ENCODE measurements around the gene BAIAP2. TPM values are rescaled to one million over a fixed set of nuclear protein-coding genes. Genes with fewer than 3 reads are reported as not detected.

BAIAP2 gene
- total RNA-seq, 6 donors from 2014 or later: 90.7 to 231 (median 123) TPM

GRCh38 chr17:81163703-81164370, 128.9 kb downstream of the BAIAP2 start:
- TF ChIP-seq CTCF (IDR thresholded peaks at IDR 0.05): no peak
- TF ChIP-seq POLR2AphosphoS5 (IDR thresholded peaks at IDR 0.05): no peak
- no peak for TF ChIP-seq EP300 (IDR thresholded peaks at IDR 0.05)
- no peak for TF ChIP-seq POLR2A (IDR thresholded peaks at IDR 0.05)
- peaks cover 16 to 30% (median 25%) of the 10 kb centered on the region in 4 donors for H3K4me1 ChIP-seq
- no peaks in the 10 kb centered on the region for H3K9me3 ChIP-seq
- no peak overlapping the region for H3K27ac ChIP-seq
- H3K27me3 ChIP-seq: peaks cover 1 to 7% (median 5%) of the 10 kb centered on the region in 4 donors
- no peaks in the 10 kb centered on the region for H3K36me3 ChIP-seq
- DNase-seq (peak in 1 of 2 donors; percentile 75), ATAC-seq (ENCODE audit: low FRiP score in 2 of 2) (no peak)
- WGBS, 2 donors: 88 to 91% methylated on average over 5 to 14 of the region's 15 CpGs
- H3K4me3 ChIP-seq: no peak overlapping the region

DNA sequence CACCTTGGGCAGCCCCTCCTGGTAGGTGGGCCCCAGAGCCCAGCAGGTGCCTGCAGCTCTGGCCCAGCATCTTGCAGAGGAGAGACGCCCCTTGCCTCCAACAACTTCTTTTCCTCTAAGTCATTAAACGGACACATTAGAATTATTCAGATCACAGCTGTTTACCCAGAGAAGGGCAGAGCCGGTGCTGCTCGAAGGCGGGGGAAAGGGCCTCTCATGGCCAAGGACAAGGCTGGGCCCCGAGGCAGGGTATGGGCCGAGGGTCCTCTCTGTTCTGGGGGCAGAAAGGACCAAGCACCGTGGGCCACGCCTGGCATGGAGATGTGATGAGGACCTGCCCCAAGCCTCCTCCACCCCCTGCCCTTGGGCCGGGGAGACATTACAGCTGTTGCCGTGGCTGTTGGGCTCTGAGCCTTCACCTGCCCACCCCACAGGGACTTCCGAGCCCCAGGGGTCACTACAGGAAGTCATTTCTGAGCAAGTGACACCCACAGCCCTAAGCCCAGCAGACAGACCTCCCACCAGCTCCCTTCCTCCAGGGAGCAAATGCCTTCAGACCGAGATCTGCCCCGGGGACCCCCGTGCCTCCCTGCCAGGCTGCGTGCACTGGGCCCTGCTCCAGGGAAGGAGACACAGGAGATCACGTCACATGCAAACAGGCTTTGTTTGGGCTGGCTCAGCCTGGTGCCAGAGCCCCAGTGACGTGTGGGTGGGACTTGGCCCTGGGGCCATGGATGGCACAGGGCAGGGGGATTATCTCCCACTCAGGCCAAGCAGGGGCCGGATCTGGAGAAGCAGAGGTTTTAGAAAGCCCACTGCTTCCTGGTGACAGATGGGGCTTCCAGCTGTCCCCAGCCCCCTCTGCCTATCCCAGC, 129.7 kb downstream of the BAIAP2 start:
- Histone ChIP-seq H3K36me3 (no peaks in the 10 kb centered on the region), H3K27ac (no peak overlapping the region), H3K4me3 (no peak overlapping the region), H3K9me3 (no peaks in the 10 kb centered on the region), H3K27me3 (peaks cover 1 to 7% (median 5%) of the 10 kb centered on the region in 4 donors), H3K4me1 (peaks cover 11 to 28% (median 19%) of the 10 kb centered on the region in 4 donors)
- DNase-seq (peak in 1 of 2 donors; percentile 55), ATAC-seq (ENCODE audit: low FRiP score in 2 of 2) (no peak)
- TF ChIP-seq EP300 (IDR thresholded peaks at IDR 0.05) (no peak), POLR2A (IDR thresholded peaks at IDR 0.05) (no peak), POLR2AphosphoS5 (IDR thresholded peaks at IDR 0.05) (no peak), CTCF (IDR thresholded peaks at IDR 0.05) (no peak)
- WGBS, 2 donors: 66 to 86% methylated on average over 12 to 14 of the region's 19 CpGs

GRCh38 chr17:81165246-81166032, 130.5 kb downstream of the BAIAP2 start, which contains the start of gene PVALEF:
TSS of gene PVALEF (plus strand) at chr17:81165507. CDS start at chr17:81181227, 15,720 bp downstream.
- TF ChIP-seq EP300 (IDR thresholded peaks at IDR 0.05) (no peak), CTCF (IDR thresholded peaks at IDR 0.05) (no peak), POLR2AphosphoS5 (IDR thresholded peaks at IDR 0.05) (no peak), POLR2A (IDR thresholded peaks at IDR 0.05) (no peak)
- Histone ChIP-seq H3K36me3 (no peaks in the 10 kb centered on the region), H3K9me3 (no peaks in the 10 kb centered on the region), H3K27ac (no peak within 1 kb of the TSS), H3K4me1 (peaks cover 8 to 21% (median 12%) of the 10 kb centered on the region in 4 donors), H3K27me3 (peaks cover 1 to 7% (median 5%) of the 10 kb centered on the region in 4 donors), H3K4me3 (peak within 1 kb of the TSS in 3 of 4 donors; percentile 27 to 41 (median 36))
- DNase-seq (peak in 1 of 2 donors; percentile 86), ATAC-seq (ENCODE audit: low FRiP score in 2 of 2) (no peak)
- WGBS, 2 donors: 37 to 52% methylated on average over 6 to 27 of the region's 46 CpGs

- DNase-seq (peak in 1 of 2 donors; percentile 78), ATAC-seq (ENCODE audit: low FRiP score in 2 of 2) (no peak)
- Histone ChIP-seq H3K4me3 (peak within 1 kb of the TSS in 3 of 4 donors; percentile 27 to 41 (median 36)), H3K4me1 (peaks cover 5 to 14% (median 7%) of the 10 kb centered on the region in 4 donors), H3K27me3 (peaks cover 1 to 7% (median 5%) of the 10 kb centered on the region in 4 donors), H3K36me3 (no peaks in the 10 kb centered on the region), H3K9me3 (no peaks in the 10 kb centered on the region), H3K27ac (no peak within 1 kb of the TSS)
- WGBS, 2 donors: no CpG with 5 or more reads among the region's 62 CpGs
- no peak for TF ChIP-seq CTCF (IDR thresholded peaks at IDR 0.05)
- no peak for TF ChIP-seq EP300 (IDR thresholded peaks at IDR 0.05)
- TF ChIP-seq POLR2AphosphoS5 (IDR thresholded peaks at IDR 0.05): no peak
- no peak for TF ChIP-seq POLR2A (IDR thresholded peaks at IDR 0.05)
Measured at GRCh38 chr17:81166033-81166492, 131.1 kb downstream of the BAIAP2 start, which contains the start of gene AATK. TSS of gene AATK (minus strand) at chr17:81166221. CDS start at chr17:81165992, 229 bp downstream.
